Measurements from ENCODE around the gene GPLD1.
A peak's percentile ranks its signal among the peaks of the same experiment; 100 is the strongest.
"Not testable (repeated sequence)": the region's sequence is repeated elsewhere in the genome, so short reads cannot be mapped to it uniquely, and the experiment has no call there.

The GPLD1 gene

GRCh38 chr6:24410622-24411021 is 78.8 kb downstream of the GPLD1 start:
- no peak for DNase-seq (ENCODE audit: low read depth)

- no peak for DNase-seq (ENCODE audit: low read depth)
These were observed 80.5 kb downstream of the GPLD1 start for GRCh38 chr6:24408719-24409410.

- no peak for DNase-seq (ENCODE audit: low read depth)
These were observed 84.1 kb downstream of the GPLD1 start for GRCh38 chr6:24405262-24405661.

GRCh38 chr6:24403501-24403824 is 85.9 kb downstream of the GPLD1 start:
- no peak for DNase-seq (ENCODE audit: low read depth)

GRCh38 chr6:24402697-24403500 is 86.5 kb downstream of the GPLD1 start, which contains the start of gene MRS2:
Gene MRS2, plus strand, starts transcription at chr6:24402936. Its CDS starts 111 bp downstream, at chr6:24403047.
- peak; percentile 74 for DNase-seq (ENCODE audit: low read depth)

- no peak for DNase-seq (ENCODE audit: low read depth)
These were observed 87.9 kb downstream of the GPLD1 start for GRCh38 chr6:24401458-24401857.

GRCh38 chr6:24400045-24401039 is 89.0 kb downstream of the GPLD1 start:
- not testable (repeated sequence) for DNase-seq (ENCODE audit: low read depth)

- no peak for DNase-seq (ENCODE audit: low read depth)
These were observed 91.7 kb downstream of the GPLD1 start for GRCh38 chr6:24397631-24398030.

- no peak for DNase-seq (ENCODE audit: low read depth)
These were observed 92.6 kb downstream of the GPLD1 start for GRCh38 chr6:24396824-24397223.

- no peak for DNase-seq (ENCODE audit: low read depth)
These were observed 94.5 kb downstream of the GPLD1 start for GRCh38 chr6:24394780-24395437.

- no peak for DNase-seq (ENCODE audit: low read depth)
These were observed 95.2 kb downstream of the GPLD1 start for GRCh38 chr6:24394061-24394779.

- no peak for DNase-seq (ENCODE audit: low read depth)
These were observed 97.5 kb downstream of the GPLD1 start for GRCh38 chr6:24391756-24392405.

GRCh38 chr6:24391208-24391607 is 98.2 kb downstream of the GPLD1 start:
- DNase-seq (ENCODE audit: low read depth) = no peak

- DNase-seq (ENCODE audit: low read depth) = no peak
These were observed 101.6 kb downstream of the GPLD1 start for GRCh38 chr6:24387818-24388217.

GRCh38 chr6:24385536-24386269 is 103.7 kb downstream of the GPLD1 start:
- DNase-seq (ENCODE audit: low read depth) = no peak

- not testable (repeated sequence) for DNase-seq (ENCODE audit: low read depth)
These were observed 104.8 kb downstream of the GPLD1 start for GRCh38 chr6:24384369-24385130.

- DNase-seq (ENCODE audit: low read depth) = not testable (repeated sequence)
These were observed 106.4 kb downstream of the GPLD1 start for GRCh38 chr6:24382891-24383494.

- DNase-seq (ENCODE audit: low read depth) = no peak
These were observed 107.2 kb downstream of the GPLD1 start for GRCh38 chr6:24382220-24382540.

Measured in stimulated activated CD4-positive, alpha-beta T cell treated with anti-CD3 and anti-CD28 coated beads, Interleukin-2, amount 100 ng/mL, for 4 hours (primary cell).